Lower leg skin (tissue), 3 donors: ENCODE data around the gene DLGAP1.

Source experiments
- CTCF ChIP-seq, 3 donors: fragments of 450-650 bp; IDR thresholded peaks; one replicate each; pipeline ENCODE4 v1.5.1; 2016; ENCODE audit warnings: antibody characterized with exemption in 3 of 3, mild to moderate bottlenecking in 3 of 3, moderate library complexity in 2 of 3
- POLR2A ChIP-seq, 2 donors: fragments of 450-650 bp; IDR thresholded peaks; one replicate each; pipeline ENCODE4 v1.6.1; 2016 to 2017; ENCODE audit warnings: antibody characterized with exemption in 2 of 2, mild to moderate bottlenecking in 1 of 2, moderate library complexity in 1 of 2

DNA sequence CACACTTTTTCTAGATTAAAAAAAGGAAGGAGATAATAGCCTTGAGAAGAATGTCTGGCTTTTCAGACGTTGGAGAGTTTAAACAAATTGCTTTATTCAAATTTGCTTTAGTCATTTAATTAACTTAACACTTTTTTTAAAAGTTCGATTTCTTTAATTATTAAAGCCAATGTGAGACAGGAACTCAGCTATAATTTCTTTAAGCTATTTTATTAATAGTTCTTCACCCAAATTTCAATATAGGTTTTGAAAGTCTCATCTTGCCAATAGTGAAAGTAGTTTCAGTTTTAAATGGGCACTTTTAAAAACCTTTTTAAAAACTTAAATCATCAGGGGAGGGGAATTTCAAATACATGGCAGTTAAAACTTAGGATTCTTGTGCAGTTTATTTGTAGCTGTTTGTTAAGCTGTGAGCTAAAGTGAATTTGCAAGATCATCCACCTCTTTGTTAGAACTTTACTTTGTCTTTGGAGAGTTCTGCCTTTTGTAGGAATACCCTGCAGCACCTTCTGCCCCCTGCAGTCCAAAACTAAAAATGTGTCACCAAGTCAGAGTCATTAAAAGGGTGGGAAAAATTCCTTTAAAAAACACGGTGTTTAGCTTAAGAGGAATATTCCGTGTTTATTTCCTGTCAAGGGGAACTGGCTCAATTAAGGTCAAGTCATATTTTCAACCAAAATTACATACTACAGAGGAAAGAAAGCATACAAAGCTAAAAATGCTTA, 1000.6 kb downstream of the DLGAP1 start:
- TF ChIP-seq CTCF (IDR thresholded peaks at IDR 0.05) (no peak), POLR2A (IDR thresholded peaks at IDR 0.05) (no peak)
